ENCODE measurements around the gene TTLL9.

- no peak for TF ChIP-seq CTCF (IDR thresholded peaks at IDR 0.05)
- TF ChIP-seq EP300 (IDR thresholded peaks at IDR 0.05): no peak
- TF ChIP-seq POLR2A (IDR thresholded peaks at IDR 0.05): no peak
Observed at GRCh38 chr20:31859266-31859997, 11.0 kb upstream of the TTLL9 start.
